ENCODE results near the gene PBRM1.

The PBRM1 gene

DNA sequence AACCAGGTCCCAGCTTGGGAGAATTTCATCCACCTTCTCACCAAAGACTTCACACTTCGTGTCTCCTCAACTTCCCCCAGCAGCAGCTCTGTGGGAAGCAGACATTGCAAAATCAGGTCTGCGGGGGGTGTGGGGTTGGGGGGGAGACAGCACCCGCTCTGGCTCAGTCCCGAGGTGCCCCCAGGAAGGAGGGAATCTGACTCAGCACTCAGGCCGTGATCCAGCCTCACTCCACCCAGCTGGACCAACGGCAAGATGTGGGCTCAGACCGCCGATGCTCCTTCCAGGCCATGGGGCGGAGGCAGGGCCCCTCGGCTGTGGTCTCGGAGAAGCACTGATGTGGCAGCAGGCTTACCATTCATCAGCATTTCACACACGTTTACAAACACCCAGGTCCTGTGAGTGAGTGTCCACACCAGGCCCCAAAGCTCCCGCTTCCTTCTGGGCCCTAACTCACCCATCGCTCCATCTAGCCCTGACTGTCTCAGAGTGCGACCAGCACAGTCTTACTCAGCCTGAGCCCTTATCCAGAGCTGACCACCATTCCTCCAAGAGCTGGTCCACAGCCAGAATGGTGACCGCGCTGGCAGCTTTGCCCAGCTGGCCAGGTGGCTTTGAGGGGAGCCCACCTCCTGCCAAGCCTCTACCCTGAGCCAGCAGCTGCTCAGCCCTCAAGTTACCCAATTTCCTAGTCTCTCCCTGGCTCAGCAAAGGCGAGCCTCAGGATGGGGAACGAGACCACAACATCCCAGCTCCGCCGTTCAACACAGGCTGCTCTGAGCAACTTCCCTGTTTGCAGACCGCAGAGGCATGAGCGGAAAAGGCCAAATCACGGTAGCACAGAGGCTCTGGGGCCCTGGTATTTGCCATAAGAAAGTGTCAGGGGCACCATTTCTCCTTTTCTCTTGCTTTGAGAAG, 187.3 kb downstream of the PBRM1 start:
- H3K4me3 ChIP-seq (ENCODE audit: low read depth, low read length) = no peak overlapping the region
- TF ChIP-seq, protein P1, sequence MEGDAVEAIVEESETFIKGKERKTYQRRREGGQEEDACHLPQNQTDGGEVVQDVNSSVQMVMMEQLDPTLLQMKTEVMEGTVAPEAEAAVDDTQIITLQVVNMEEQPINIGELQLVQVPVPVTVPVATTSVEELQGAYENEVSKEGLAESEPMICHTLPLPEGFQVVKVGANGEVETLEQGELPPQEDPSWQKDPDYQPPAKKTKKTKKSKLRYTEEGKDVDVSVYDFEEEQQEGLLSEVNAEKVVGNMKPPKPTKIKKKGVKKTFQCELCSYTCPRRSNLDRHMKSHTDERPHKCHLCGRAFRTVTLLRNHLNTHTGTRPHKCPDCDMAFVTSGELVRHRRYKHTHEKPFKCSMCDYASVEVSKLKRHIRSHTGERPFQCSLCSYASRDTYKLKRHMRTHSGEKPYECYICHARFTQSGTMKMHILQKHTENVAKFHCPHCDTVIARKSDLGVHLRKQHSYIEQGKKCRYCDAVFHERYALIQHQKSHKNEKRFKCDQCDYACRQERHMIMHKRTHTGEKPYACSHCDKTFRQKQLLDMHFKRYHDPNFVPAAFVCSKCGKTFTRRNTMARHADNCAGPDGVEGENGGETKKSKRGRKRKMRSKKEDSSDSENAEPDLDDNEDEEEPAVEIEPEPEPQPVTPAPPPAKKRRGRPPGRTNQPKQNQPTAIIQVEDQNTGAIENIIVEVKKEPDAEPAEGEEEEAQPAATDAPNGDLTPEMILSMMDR (IDR thresholded peaks at IDR 0.05; ENCODE audit: control insufficient read depth, extremely low read depth, insufficient read depth) = no peak
- no peak for DNase-seq (ENCODE audit: low read depth)

DNA sequence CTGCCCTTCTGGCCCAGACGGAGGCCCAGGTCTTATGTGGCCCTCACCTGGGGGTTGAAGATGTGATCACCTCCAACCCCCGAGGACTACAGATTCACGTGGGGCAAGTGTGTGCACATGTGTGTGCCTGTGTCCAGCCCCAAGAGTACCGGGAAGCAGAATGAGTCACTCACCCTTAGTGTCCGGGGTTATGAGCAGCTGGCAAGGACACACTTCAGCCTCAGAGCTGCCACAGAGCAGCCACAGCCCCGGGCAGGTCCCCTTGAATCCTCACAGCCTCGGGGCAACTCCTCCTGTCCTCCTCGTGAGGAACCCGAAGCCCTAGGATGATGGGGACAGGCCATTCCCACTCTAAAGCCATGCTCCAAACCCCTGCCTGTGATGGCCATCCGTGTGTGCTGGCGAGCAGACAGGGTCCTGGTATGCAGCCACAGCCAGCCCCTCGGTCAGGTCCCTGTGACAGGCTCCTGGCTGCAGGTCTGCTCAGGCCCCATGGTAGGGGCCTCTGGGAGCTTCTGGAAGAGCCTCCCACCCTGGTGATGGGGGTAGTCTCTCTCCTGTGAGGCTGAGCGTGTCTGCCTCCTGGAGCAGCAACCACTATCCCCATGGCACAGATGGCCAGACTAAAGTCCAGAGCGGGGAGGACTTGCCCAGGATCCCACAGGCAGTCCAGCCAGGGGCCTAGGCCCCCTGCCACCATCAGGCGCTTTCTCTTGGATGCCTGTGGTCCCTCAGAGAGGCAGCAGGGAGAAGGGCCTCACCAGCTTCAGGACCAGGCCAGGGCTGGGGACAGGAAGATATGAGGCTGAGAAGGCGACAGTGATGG, 189.7 kb downstream of the PBRM1 start:
- TF ChIP-seq, protein P1 (IDR thresholded peaks at IDR 0.05; ENCODE audit: control insufficient read depth, extremely low read depth, insufficient read depth) = no peak
- no peak for DNase-seq (ENCODE audit: low read depth)
- no peak overlapping the region for H3K4me3 ChIP-seq (ENCODE audit: low read depth, low read length)

Measured in LNCaP clone FGC (cell line).